HEK293 (cell line): Measurements from ENCODE around the gene KRTAP19-4.

Experiments used
- CTCF ChIA-PET: fragments of 350-600 bp; formaldehyde crosslinking; extraction: SDS; loops from one replicate; lab custom pipeline; 2021; ENCODE audit warnings: antibody characterized with exemption; lab: Yijun Ruan, JAX
- POLR2A ChIA-PET: fragments of 300-600 bp; formaldehyde crosslinking; extraction: SDS; loops from one replicate; lab custom pipeline; 2020; ENCODE audit warnings: antibody characterized with exemption, inconsistent platforms; lab: Yijun Ruan, JAX
- H3K27ac ChIP-seq: fragments of 200-500 bp; sonication (Bioruptor generic); 2 replicates; pipeline ENCODE4 v1.5.1; 2014; ENCODE audit warnings: low read depth, low read length, control low read depth, inconsistent platforms; ENCODE audit errors: extremely low read depth
- H3K36me3 ChIP-seq, 2 experiments: fragments of 200-500 bp in 1 of 2; sonication (Bioruptor generic) in 1 of 2; 1 replicate in 1 of 2; 2 replicates in 1 of 2; pipeline ENCODE4 v1.5.1; 2014 to 2017; ENCODE audit warnings: inconsistent platforms in 2 of 2, low read length in 2 of 2; ENCODE audit not compliant: control insufficient read depth in 2 of 2, insufficient read depth in 1 of 2
- H3K4me1 ChIP-seq: fragments of 200-500 bp; sonication (Bioruptor generic); 2 replicates; pipeline ENCODE4 v1.5.1; 2014; ENCODE audit warnings: mild to moderate bottlenecking, low read length, inconsistent platforms; ENCODE audit not compliant: control insufficient read depth, insufficient read depth
- H3K4me3 ChIP-seq: 2 replicates; pipeline ENCODE4 v1.5.1; 2011; ENCODE audit warnings: low read depth, mild to moderate bottlenecking, control low read depth, low read length, moderate library complexity
- H3K9me3 ChIP-seq: fragments of 200-500 bp; sonication (Bioruptor generic); 2 replicates; pipeline ENCODE4 v1.5.1; 2014; ENCODE audit warnings: low read depth, low read length, inconsistent platforms; ENCODE audit not compliant: control insufficient read depth, insufficient read depth
- BCL11A ChIP-seq: fragments of 450-650 bp; formaldehyde crosslinking; IDR thresholded peaks from 2 replicates; pipeline ENCODE4 v1.5.1; 2016; ENCODE audit warnings: low read depth, missing biosample characterization, missing genetic modification characterization
- GLIS2 ChIP-seq: fragments of 450-650 bp; formaldehyde crosslinking; IDR thresholded peaks from 2 replicates; pipeline ENCODE4 v1.5.1; 2016; ENCODE audit warnings: missing biosample characterization, missing genetic modification characterization
- HOXA7 ChIP-seq: sonication (generic); formaldehyde crosslinking; IDR thresholded peaks from 2 replicates; pipeline ENCODE4 v1.8.1; 2022; ENCODE audit warnings: missing genetic modification reagents, borderline replicate concordance
- KLF1 ChIP-seq: fragments of 450-650 bp; formaldehyde crosslinking; IDR thresholded peaks from 2 replicates; pipeline ENCODE4 v1.5.1; 2016; ENCODE audit warnings: missing biosample characterization, missing genetic modification characterization
- SETDB1 ChIP-seq: IDR thresholded peaks from one replicate; pipeline ENCODE4 v1.6.1; 2017; ENCODE audit warnings: mild to moderate bottlenecking, low read length, moderate library complexity, mixed read lengths; ENCODE audit not compliant: insufficient read length
- SP3 ChIP-seq: fragments of 450-650 bp; formaldehyde crosslinking; IDR thresholded peaks from 2 replicates; pipeline ENCODE4 v1.5.1; 2016; ENCODE audit warnings: missing biosample characterization, missing genetic modification characterization
- TRIM28 ChIP-seq: IDR thresholded peaks from 2 replicates; pipeline ENCODE4 v1.6.1; 2011; ENCODE audit warnings: low read length, control low read depth, borderline replicate concordance
- ZBTB21 ChIP-seq: fragments of 450-650 bp; formaldehyde crosslinking; IDR thresholded peaks from 2 replicates; pipeline ENCODE4 v1.5.1; 2017; ENCODE audit warnings: missing biosample characterization, missing genetic modification characterization
- ZNF112 ChIP-seq: fragments of 450-650 bp; formaldehyde crosslinking; IDR thresholded peaks from 2 replicates; pipeline ENCODE4 v1.5.0; 2017; ENCODE audit warnings: missing biosample characterization, missing genetic modification characterization
- ZNF132 ChIP-seq: fragments of 450-650 bp; formaldehyde crosslinking; IDR thresholded peaks from 2 replicates; pipeline ENCODE4 v1.5.1; 2017; ENCODE audit warnings: missing biosample characterization, missing genetic modification characterization, borderline replicate concordance
- ZNF16 ChIP-seq: fragments of 450-650 bp; formaldehyde crosslinking; IDR thresholded peaks from 2 replicates; pipeline ENCODE4 v1.5.1; 2016; ENCODE audit warnings: low read depth, missing biosample characterization, missing genetic modification characterization
- ZNF174 ChIP-seq: fragments of 450-650 bp; formaldehyde crosslinking; IDR thresholded peaks from 2 replicates; pipeline ENCODE4 v1.5.0; 2017; ENCODE audit warnings: missing biosample characterization, mild to moderate bottlenecking, missing genetic modification characterization
- ZNF214 ChIP-seq: fragments of 450-650 bp; formaldehyde crosslinking; IDR thresholded peaks from 2 replicates; pipeline ENCODE4 v1.5.1; 2017; ENCODE audit warnings: missing biosample characterization, mild to moderate bottlenecking, missing genetic modification characterization, borderline replicate concordance
- ZNF274 ChIP-seq, 2 experiments: fragments of 200-500 bp in 1 of 2; fragments of 450-650 bp in 1 of 2; sonication (Bioruptor generic) in 1 of 2; formaldehyde crosslinking in 1 of 2; IDR thresholded peaks; 2 replicates each; pipeline versions ENCODE4 v1.5.1 to v1.6.1; 2014 to 2016; ENCODE audit warnings: borderline replicate concordance in 1 of 2, inconsistent platforms in 1 of 2, low read length in 1 of 2, missing biosample characterization in 1 of 2, missing genetic modification characterization in 1 of 2
- ZNF585B ChIP-seq: fragments of 450-650 bp; formaldehyde crosslinking; IDR thresholded peaks from 2 replicates; pipeline ENCODE4 v1.5.1; 2016; ENCODE audit warnings: missing biosample characterization, missing genetic modification characterization
- ZNF596 ChIP-seq: fragments of 450-650 bp; IDR thresholded peaks from 2 replicates; pipeline ENCODE4 v1.5.0; 2018; ENCODE audit warnings: missing biosample characterization, mild to moderate bottlenecking, missing genetic modification characterization, moderate library complexity
- ZNF621 ChIP-seq: fragments of 450-650 bp; formaldehyde crosslinking; IDR thresholded peaks from 2 replicates; pipeline ENCODE4 v1.5.1; 2017; ENCODE audit warnings: missing biosample characterization, missing genetic modification characterization
- TF ChIP-seq, protein P1 (sequence below): fragments of 450-650 bp; formaldehyde crosslinking; conservative IDR thresholded peaks from 2 replicates; pipeline ENCODE4 v1.5.1; 2016; ENCODE audit warnings: low read depth, missing biosample characterization, missing genetic modification characterization
- TF ChIP-seq, protein P2 (sequence below): fragments of 450-650 bp; formaldehyde crosslinking; IDR thresholded peaks from 2 replicates; pipeline ENCODE4 v1.5.1; 2017; ENCODE audit warnings: missing biosample characterization, missing genetic modification characterization
- TF ChIP-seq, protein P3 (sequence below): fragments of 450-650 bp; formaldehyde crosslinking; IDR thresholded peaks from 2 replicates; pipeline ENCODE4 v1.5.1; 2016; ENCODE audit warnings: missing biosample characterization, missing genetic modification characterization
- TF ChIP-seq, protein P4 (sequence below): fragments of 450-650 bp; formaldehyde crosslinking; IDR thresholded peaks from 2 replicates; pipeline ENCODE4 v1.5.1; 2017; ENCODE audit warnings: missing biosample characterization, missing genetic modification characterization

The KRTAP19-4 gene

DNA sequence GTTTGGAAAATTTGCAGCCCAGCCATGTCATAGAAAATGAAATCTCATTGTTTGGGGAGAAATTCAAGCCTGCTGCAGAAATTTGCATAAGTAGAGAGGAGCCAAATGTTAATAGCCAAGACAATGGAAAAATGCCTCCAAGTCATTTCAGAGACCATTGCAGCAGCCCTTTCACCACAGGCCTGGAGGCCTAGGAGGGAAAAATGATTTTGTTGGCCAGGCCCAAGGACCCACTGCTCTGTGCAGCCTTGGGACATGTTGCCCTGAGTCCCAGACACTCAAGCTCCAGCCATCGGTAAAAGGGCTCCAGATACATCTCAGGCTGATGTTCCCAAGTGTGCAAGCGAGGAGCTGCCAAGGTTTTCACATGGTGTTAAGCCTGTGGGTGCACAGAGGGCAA lies 10.8 kb downstream of the KRTAP19-4 start:
- Histone ChIP-seq H3K4me3 (no peak overlapping the region), H3K9me3 (no peaks in the 10 kb centered on the region), H3K36me3 (no peaks in the 10 kb centered on the region), H3K4me1 (no peaks in the 10 kb centered on the region), H3K27ac (no peak overlapping the region)
- TF ChIP-seq, protein P1, sequence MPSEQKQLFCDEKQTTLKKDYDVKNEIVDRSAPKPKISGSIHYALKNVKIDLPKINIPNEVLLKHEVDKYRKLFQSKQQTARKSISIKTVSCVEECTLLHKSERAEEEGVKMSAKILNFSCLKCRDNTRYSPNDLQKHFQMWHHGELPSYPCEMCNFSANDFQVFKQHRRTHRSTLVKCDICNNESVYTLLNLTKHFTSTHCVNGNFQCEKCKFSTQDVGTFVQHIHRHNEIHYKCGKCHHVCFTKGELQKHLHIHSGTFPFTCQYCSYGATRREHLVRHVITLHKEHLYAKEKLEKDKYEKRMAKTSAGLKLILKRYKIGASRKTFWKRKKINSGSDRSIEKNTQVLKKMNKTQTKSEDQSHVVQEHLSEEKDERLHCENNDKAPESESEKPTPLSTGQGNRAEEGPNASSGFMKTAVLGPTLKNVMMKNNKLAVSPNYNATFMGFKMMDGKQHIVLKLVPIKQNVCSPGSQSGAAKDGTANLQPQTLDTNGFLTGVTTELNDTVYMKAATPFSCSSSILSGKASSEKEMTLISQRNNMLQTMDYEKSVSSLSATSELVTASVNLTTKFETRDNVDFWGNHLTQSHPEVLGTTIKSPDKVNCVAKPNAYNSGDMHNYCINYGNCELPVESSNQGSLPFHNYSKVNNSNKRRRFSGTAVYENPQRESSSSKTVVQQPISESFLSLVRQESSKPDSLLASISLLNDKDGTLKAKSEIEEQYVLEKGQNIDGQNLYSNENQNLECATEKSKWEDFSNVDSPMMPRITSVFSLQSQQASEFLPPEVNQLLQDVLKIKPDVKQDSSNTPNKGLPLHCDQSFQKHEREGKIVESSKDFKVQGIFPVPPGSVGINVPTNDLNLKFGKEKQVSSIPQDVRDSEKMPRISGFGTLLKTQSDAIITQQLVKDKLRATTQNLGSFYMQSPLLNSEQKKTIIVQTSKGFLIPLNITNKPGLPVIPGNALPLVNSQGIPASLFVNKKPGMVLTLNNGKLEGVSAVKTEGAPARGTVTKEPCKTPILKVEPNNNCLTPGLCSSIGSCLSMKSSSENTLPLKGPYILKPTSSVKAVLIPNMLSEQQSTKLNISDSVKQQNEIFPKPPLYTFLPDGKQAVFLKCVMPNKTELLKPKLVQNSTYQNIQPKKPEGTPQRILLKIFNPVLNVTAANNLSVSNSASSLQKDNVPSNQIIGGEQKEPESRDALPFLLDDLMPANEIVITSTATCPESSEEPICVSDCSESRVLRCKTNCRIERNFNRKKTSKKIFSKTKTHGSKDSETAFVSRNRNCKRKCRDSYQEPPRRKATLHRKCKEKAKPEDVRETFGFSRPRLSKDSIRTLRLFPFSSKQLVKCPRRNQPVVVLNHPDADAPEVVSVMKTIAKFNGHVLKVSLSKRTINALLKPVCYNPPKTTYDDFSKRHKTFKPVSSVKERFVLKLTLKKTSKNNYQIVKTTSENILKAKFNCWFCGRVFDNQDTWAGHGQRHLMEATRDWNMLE (tag by site-specific recombination), result no peak
- peak; percentile 75 for TF ChIP-seq ZNF585B (tag by site-specific recombination)
- peak; percentile 16; the same call in 1 of the 2 replicates for TF ChIP-seq TRIM28
- peak; percentile 77 for TF ChIP-seq SETDB1
- POLR2A ChIA-PET, result no interaction called here
- CTCF ChIA-PET, result no interaction called here

DNA sequence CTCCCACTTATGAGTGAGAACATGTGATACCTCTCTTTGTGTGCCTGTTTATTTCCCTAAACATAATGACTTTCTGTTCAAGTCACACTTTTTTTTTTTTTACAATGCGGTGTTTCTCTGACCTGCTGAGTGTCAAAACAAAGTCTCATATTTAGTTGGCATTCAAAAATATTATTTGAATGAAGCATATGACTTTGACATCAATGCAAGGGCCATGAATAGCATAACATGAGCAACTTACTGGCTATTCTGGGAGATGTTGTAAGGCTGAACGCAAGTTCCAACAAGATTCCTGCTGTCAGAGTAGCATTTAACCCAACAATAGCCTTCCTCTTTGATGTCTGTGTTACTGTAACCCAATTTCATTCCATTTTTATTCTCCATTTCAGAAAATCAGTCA lies 14.8 kb downstream of the KRTAP19-4 start:
- Histone ChIP-seq H3K27ac (no peak overlapping the region), H3K36me3 (no peaks in the 10 kb centered on the region), H3K4me1 (no peaks in the 10 kb centered on the region), H3K9me3 (no peaks in the 10 kb centered on the region), H3K4me3 (no peak overlapping the region)
- no peak for TF ChIP-seq ZBTB21 (tag by site-specific recombination)
- TF ChIP-seq, protein P2, sequence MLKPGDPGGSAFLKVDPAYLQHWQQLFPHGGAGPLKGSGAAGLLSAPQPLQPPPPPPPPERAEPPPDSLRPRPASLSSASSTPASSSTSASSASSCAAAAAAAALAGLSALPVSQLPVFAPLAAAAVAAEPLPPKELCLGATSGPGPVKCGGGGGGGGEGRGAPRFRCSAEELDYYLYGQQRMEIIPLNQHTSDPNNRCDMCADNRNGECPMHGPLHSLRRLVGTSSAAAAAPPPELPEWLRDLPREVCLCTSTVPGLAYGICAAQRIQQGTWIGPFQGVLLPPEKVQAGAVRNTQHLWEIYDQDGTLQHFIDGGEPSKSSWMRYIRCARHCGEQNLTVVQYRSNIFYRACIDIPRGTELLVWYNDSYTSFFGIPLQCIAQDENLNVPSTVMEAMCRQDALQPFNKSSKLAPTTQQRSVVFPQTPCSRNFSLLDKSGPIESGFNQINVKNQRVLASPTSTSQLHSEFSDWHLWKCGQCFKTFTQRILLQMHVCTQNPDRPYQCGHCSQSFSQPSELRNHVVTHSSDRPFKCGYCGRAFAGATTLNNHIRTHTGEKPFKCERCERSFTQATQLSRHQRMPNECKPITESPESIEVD (tag by site-specific recombination), result no peak
- no peak for TF ChIP-seq BCL11A (tag by site-specific recombination)
- no peak for TF ChIP-seq ZNF214
- TF ChIP-seq ZNF274 (IDR thresholded peaks at IDR 0.05; ENCODE audit: low read length), result no peak
- TF ChIP-seq ZNF274 (tag by site-specific recombination; IDR thresholded peaks at IDR 0.05; ENCODE audit: borderline replicate concordance), result no peak
- no peak for TF ChIP-seq HOXA7
- TF ChIP-seq ZNF132, result no peak
- CTCF ChIA-PET, result interaction anchor here (0.6 to 1.1 kb wide), 3 partner anchors 10 to 582 kb away, joined by 4 to 6 read pairs (median 4); no protein-coding TSS in a partner anchor
- POLR2A ChIA-PET, result no interaction called here

DNA sequence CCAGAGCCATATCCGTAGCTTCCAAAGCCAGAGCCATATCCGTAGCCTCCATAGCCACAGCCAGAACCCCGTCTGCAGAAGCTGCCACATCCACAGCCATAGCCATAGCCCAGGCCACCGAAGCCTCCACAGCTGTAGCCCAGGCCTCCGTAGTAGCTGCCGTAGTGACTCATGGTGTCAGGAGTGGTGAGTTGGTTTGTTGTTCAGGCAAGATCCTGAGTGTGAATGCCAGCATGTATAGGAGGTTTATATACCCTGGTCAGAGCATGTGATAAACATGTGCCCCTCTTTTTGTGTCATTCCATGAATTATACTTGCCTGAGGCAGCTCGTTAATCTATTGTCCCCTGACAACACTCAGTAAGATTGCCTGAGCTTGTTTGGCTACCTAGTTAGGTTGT lies 16.8 kb downstream of the KRTAP19-4 start, which contains the start of gene KRTAP19-1:
Gene KRTAP19-1, minus strand, starts transcription at position 223 of the 400 bp plus-strand sequence. Its CDS starts 50 bp downstream, at position 173.
- H3K27ac ChIP-seq, result no peak within 1 kb of the TSS
- H3K9me3 ChIP-seq, result no peaks in the 10 kb centered on the region
- no peak within 1 kb of the TSS for H3K4me3 ChIP-seq
- TF ChIP-seq ZNF621 (no peak), ZNF112 (tag by site-specific recombination) (no peak), ZNF596 (tag by site-specific recombination) (no peak), ZNF174 (tag by site-specific recombination) (no peak), KLF1 (tag by site-specific recombination) (no peak), GLIS2 (tag by site-specific recombination) (no peak), ZNF16 (tag by site-specific recombination) (no peak), SP3 (tag by site-specific recombination) (no peak), ZNF585B (tag by site-specific recombination) (no peak), BCL11A (tag by site-specific recombination) (no peak)
- TF ChIP-seq, protein P3, sequence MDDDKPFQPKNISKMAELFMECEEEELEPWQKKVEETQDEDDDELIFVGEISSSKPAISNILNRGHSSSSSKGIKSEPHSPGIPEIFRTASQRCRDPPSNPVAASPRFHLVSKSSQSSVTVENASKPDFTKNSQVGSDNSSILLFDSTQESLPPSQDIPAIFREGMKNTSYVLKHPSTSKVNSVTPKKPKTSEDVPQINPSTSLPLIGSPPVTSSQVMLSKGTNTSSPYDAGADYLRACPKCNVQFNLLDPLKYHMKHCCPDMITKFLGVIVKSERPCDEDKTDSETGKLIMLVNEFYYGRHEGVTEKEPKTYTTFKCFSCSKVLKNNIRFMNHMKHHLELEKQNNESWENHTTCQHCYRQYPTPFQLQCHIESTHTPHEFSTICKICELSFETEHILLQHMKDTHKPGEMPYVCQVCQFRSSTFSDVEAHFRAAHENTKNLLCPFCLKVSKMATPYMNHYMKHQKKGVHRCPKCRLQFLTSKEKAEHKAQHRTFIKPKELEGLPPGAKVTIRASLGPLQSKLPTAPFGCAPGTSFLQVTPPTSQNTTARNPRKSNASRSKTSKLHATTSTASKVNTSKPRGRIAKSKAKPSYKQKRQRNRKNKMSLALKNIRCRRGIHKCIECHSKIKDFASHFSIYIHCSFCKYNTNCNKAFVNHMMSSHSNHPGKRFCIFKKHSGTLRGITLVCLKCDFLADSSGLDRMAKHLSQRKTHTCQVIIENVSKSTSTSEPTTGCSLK, result no peak
- TF ChIP-seq, protein P4, sequence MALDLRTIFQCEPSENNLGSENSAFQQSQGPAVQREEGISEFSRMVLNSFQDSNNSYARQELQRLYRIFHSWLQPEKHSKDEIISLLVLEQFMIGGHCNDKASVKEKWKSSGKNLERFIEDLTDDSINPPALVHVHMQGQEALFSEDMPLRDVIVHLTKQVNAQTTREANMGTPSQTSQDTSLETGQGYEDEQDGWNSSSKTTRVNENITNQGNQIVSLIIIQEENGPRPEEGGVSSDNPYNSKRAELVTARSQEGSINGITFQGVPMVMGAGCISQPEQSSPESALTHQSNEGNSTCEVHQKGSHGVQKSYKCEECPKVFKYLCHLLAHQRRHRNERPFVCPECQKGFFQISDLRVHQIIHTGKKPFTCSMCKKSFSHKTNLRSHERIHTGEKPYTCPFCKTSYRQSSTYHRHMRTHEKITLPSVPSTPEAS (tag by site-specific recombination), result no peak
- no peaks in the 10 kb centered on the region for H3K4me1 ChIP-seq
- ChIA-PET CTCF (no interaction called here), POLR2A (no interaction called here)
- no peaks in the 10 kb centered on the region for H3K36me3 ChIP-seq
